Retinal pigment epithelial cell (primary cell): ENCODE data around the gene UCK1.
A peak's percentile ranks its signal among the peaks of the same experiment; 100 is the strongest.

Experiments
- DNase-seq: peaks from one replicate; pipeline ENCODE4 v3.0.0-alpha.2; 2010; ENCODE audit warnings: low read depth
- H3K4me3 ChIP-seq: 2 replicates; pipeline ENCODE4 v1.5.1; 2011; ENCODE audit warnings: mild to moderate bottlenecking, low read length, control low read depth, moderate library complexity
- TF ChIP-seq, protein P1 (sequence below): conservative IDR thresholded peaks from 2 replicates; pipeline ENCODE4 v1.5.1; 2011; ENCODE audit warnings: low read depth, low read length, control low read depth, inconsistent platforms

Gene UCK1

DNA sequence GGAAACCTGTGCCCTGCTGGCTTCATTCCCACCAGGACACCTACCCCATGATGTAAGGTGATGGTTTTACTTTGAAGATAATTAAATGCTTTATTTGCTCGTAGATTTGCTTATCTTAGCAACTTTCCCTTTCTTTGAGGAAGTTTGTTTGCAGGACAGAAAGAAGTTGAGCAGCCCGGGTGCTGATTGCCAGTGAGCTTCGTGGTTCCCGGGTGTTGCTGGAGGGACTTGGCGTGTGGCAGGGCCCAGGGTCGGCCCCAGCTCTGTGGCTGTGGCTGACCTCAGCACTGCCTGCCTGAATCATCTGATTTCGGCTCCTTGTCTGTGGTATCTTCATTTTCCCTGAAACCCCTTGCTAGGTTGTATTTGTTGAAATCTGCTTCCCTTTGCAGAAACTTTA, 19.6 kb downstream of the UCK1 start:
- H3K4me3 ChIP-seq: no peak overlapping the region
- TF ChIP-seq, protein P1, sequence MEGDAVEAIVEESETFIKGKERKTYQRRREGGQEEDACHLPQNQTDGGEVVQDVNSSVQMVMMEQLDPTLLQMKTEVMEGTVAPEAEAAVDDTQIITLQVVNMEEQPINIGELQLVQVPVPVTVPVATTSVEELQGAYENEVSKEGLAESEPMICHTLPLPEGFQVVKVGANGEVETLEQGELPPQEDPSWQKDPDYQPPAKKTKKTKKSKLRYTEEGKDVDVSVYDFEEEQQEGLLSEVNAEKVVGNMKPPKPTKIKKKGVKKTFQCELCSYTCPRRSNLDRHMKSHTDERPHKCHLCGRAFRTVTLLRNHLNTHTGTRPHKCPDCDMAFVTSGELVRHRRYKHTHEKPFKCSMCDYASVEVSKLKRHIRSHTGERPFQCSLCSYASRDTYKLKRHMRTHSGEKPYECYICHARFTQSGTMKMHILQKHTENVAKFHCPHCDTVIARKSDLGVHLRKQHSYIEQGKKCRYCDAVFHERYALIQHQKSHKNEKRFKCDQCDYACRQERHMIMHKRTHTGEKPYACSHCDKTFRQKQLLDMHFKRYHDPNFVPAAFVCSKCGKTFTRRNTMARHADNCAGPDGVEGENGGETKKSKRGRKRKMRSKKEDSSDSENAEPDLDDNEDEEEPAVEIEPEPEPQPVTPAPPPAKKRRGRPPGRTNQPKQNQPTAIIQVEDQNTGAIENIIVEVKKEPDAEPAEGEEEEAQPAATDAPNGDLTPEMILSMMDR: no peak
- DNase-seq: no peak

DNA sequence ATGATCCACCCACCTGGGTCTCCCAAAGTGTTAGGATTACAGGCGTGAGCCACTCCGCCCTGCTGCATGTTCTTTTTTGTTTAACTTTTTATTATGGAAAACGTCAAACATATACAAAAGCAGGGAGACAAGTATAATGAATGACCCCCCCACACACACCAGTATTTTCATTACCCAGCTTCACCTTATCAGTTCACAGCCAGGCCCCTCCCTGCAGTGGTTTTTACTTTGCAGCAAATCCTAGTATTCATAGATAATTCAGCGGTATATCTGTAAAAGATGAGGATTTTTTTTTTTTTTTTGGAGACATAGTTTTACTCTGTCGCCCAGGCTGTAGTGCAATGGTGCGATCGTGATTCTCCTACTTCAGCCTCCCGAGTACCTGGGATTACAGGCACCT, 26.1 kb downstream of the UCK1 start:
- TF ChIP-seq, protein P1: no peak
- DNase-seq: no peak
- no peak overlapping the region for H3K4me3 ChIP-seq

DNA sequence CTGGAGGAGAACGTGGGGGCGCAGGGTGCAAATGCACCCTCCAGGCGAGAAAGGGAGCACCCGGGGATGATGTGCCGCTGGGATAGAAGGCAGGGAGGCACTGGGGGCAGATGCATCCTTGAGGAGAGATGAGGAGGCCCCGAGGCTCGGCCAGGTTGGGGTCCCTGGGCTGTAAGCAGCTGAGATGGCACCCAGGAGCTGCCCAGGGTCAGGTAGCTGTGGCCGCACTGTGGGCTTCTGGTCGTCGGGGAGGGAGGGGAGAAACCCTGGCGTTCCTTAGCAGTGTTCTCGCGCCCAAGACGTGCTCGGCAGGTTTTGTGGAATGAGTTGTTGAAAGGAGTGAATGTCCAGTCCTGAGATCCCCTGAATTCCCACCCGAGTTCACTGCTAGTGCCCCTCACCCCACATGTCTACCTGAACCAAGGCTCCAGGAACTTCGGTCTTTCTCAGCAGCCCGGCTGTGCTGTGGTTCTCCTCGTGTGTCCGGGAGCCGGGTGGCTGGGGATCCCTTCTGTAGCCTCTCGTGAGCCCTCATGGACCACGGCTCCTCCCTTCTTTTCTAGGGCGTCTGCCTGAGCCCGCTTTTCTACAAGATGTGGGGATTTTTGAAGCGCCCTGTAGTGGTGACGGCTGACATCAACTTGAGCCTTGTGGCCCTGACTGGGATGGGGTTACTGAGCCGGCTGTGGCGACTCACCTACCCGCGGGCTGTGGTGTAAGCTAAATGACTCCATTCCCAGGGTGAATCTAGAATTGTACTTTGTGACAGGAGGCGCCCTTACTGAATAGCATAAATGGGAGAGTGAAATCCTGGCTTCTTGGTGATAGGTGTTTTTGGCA, 27.2 kb downstream of the UCK1 start:
- TF ChIP-seq, protein P1: peak; percentile 0
- no peak for DNase-seq
- peak overlapping the region; percentile 73 for H3K4me3 ChIP-seq

DNA sequence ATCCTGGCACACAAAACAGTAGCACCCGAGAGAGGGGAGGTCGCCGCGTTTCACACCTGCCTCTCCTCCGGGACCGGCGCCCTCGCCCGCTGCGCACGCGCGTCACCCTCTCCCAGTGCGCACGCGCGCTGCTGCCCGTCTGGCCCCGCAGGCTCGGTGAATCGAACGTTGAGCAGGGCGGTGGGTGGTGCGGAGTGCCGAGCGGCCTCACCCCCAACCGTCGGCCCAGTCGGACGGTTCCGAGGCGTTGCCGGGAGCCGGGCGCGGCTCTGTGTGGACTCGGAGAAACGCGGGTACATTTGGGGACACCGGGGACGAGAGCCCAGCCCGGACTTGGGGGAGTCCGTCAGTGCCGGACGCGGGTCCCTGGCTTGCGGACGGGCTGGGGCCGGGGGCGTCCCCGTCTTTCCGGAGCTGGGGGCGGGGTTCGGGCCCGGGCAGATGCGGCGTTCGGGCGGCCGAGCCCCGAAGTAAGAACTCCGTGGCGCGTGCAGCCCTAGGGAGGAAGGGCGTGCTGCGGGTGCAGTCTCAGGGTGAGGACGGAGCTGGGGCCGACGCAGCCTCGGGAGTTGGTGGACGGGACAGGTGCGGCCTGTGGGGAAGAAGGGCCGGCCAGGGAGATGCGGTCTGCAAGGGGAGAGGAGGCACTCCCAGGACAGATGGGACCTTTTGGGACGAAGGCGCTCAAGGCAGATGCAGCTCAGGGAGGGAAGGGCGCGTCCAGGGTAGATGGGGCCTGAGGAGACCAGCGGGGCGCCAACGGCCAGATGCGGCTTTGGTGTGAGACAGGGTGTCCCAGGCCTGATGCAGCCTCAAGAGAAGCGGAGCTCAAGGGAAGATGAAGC, 28.1 kb downstream of the UCK1 start, which contains the start of gene POMT1:
TSS of gene POMT1 (plus strand) at position 138 of the 845 bp plus-strand sequence. CDS start 1,301 bp downstream, outside the sequence.
- peak within 1 kb of the TSS; percentile 73 for H3K4me3 ChIP-seq
- TF ChIP-seq, protein P1: no peak
- peak; percentile 19 for DNase-seq

DNA sequence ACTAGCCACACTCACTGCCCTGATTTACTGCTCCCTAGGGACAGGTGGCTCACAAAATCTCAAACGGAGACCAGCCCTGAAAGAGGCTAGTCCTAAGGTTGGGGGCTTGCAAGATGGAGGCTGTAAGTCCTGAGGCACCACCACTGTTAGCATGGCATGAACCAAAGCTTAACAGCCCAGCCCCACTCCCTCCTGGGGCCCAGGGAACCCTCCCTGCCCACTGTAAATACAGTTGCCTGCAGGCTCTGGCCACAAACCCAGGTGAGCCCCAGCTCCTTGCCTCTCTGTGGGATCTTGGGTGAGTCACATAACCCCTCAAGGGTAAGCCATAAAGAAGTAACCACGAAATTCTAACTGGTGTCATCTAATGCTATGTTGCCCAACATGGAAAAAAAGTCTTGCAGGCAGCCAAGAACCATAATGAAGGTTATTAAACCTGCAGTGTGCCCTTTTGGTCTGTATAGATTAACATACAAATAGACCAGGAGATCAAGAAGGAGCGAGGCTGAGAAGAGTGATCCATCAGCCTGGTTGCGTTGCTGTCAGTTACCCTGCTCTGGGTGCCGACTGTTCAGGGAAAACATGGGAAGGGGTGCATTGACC, 30.0 kb downstream of the UCK1 start:
- TF ChIP-seq, protein P1: no peak
- H3K4me3 ChIP-seq: no peak overlapping the region

DNA sequence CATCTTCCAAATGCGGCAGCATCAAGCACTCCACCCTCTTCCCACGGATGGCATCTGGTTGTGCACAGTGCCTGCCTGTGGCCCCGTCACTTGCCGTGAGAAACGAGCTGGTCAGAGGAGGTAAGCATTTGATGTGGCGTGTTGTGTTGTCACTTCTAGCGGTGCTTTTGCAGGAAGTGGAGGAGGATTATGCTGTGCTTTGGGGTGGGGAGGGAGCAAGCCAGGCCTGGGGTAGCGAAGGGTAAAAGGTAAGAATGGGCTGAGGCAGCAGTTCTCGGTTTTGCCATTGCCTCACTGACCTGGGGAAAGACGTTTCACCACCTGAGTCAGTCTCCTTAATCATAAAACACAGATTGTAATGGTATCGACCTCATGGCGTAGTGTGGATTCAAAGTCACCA, 30.7 kb downstream of the UCK1 start:
- no peak overlapping the region for H3K4me3 ChIP-seq
- TF ChIP-seq, protein P1: no peak
- no peak for DNase-seq

More for the DNA sequence above, 30.0 kb downstream of the UCK1 start:
- no peak for DNase-seq
